Measurements from ENCODE around the gene PDE4D.

PDE4D gene

DNA sequence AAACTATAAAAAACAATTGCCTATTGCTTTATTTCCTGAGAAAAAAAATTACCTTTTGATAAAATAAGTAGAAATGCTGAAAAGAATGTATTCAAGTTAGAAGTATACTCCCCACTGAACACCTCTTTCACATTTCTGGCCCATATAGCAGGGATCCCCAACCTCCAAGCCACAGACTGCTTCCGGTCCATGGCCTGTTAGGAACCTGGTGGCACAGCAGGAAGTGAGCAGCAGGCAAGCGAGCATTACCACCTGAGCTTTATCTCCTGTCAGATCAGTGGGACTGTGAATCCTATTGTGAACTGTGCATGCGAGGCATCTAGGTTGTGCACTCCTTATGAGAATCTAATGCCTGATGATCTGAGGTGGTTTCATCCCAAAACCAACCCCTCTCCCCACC, 746.8 kb downstream of the PDE4D start:
- TF ChIP-seq SIN3A (IDR thresholded peaks at IDR 0.05; ENCODE audit: borderline replicate concordance, insufficient read depth, low read length) (no peak), POLR2AphosphoS5 (IDR thresholded peaks at IDR 0.05; ENCODE audit: low read depth, low read length) (no peak), FOXP2 (optimal IDR thresholded peaks at IDR 0.05; ENCODE audit: borderline replicate concordance, extremely low read depth, extremely low read length, insufficient read depth) (no peak), TAF1 (IDR thresholded peaks at IDR 0.05; ENCODE audit: borderline replicate concordance, insufficient read depth, low read length) (no peak)
- TF ChIP-seq, protein P1, sequence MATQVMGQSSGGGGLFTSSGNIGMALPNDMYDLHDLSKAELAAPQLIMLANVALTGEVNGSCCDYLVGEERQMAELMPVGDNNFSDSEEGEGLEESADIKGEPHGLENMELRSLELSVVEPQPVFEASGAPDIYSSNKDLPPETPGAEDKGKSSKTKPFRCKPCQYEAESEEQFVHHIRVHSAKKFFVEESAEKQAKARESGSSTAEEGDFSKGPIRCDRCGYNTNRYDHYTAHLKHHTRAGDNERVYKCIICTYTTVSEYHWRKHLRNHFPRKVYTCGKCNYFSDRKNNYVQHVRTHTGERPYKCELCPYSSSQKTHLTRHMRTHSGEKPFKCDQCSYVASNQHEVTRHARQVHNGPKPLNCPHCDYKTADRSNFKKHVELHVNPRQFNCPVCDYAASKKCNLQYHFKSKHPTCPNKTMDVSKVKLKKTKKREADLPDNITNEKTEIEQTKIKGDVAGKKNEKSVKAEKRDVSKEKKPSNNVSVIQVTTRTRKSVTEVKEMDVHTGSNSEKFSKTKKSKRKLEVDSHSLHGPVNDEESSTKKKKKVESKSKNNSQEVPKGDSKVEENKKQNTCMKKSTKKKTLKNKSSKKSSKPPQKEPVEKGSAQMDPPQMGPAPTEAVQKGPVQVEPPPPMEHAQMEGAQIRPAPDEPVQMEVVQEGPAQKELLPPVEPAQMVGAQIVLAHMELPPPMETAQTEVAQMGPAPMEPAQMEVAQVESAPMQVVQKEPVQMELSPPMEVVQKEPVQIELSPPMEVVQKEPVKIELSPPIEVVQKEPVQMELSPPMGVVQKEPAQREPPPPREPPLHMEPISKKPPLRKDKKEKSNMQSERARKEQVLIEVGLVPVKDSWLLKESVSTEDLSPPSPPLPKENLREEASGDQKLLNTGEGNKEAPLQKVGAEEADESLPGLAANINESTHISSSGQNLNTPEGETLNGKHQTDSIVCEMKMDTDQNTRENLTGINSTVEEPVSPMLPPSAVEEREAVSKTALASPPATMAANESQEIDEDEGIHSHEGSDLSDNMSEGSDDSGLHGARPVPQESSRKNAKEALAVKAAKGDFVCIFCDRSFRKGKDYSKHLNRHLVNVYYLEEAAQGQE (IDR thresholded peaks at IDR 0.05; ENCODE audit: insufficient read depth in 1 of 2, low read depth in 2 of 2, low read length in 2 of 2), result no peak

DNA sequence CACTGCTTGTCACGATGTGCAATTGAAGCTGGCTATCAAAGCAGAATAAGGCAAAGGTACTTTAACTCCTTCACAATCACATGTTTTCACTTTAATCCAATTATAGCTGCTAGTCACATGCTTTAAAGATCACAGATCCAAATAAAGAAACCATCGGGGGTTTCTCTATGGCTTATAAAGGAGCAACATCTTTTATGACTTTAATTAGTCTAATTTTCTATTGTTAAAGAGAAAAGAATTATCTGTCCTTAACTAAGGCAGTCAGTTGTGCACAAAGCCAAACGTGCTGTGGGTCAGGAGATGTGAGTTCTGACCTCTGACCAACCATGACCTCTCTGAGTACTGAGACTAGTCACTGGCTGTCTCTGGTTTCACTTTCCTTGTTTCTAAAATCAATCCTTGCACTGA, 749.6 kb downstream of the PDE4D start:
- TF ChIP-seq FOXP2 (optimal IDR thresholded peaks at IDR 0.05; ENCODE audit: borderline replicate concordance, extremely low read depth, extremely low read length, insufficient read depth), result no peak
- TF ChIP-seq SIN3A (IDR thresholded peaks at IDR 0.05; ENCODE audit: borderline replicate concordance, insufficient read depth, low read length), result no peak
- TF ChIP-seq, protein P1 (IDR thresholded peaks at IDR 0.05; ENCODE audit: insufficient read depth in 1 of 2, low read depth in 2 of 2, low read length in 2 of 2), result no peak
- no peak for TF ChIP-seq TAF1 (IDR thresholded peaks at IDR 0.05; ENCODE audit: borderline replicate concordance, insufficient read depth, low read length)
- TF ChIP-seq POLR2AphosphoS5 (IDR thresholded peaks at IDR 0.05; ENCODE audit: low read depth, low read length), result no peak

DNA sequence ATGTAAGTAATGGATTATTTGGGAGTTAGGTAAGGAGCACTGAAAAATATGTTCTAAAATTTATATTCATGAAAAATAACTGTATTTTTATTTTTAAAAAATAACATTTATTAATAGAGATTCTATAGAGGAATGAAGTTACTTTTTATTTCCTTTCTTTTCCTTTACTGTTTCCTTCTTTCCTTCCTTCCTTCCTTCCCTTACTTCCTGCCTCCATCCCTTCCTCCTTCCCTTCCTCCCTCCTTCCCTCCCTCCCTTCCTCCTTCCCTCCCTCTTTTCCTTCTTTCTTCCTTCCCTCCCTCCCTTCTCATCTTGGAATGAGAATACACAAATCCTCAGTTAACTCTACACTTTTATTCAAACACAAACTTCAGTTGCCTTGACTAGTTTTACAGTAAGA, 750.6 kb downstream of the PDE4D start:
- TF ChIP-seq TAF1 (IDR thresholded peaks at IDR 0.05; ENCODE audit: borderline replicate concordance, insufficient read depth, low read length) (no peak), FOXP2 (optimal IDR thresholded peaks at IDR 0.05; ENCODE audit: borderline replicate concordance, extremely low read depth, extremely low read length, insufficient read depth) (no peak), SIN3A (IDR thresholded peaks at IDR 0.05; ENCODE audit: borderline replicate concordance, insufficient read depth, low read length) (no peak), POLR2AphosphoS5 (IDR thresholded peaks at IDR 0.05; ENCODE audit: low read depth, low read length) (no peak)
- TF ChIP-seq, protein P1 (IDR thresholded peaks at IDR 0.05; ENCODE audit: insufficient read depth in 1 of 2, low read depth in 2 of 2, low read length in 2 of 2), result no peak

DNA sequence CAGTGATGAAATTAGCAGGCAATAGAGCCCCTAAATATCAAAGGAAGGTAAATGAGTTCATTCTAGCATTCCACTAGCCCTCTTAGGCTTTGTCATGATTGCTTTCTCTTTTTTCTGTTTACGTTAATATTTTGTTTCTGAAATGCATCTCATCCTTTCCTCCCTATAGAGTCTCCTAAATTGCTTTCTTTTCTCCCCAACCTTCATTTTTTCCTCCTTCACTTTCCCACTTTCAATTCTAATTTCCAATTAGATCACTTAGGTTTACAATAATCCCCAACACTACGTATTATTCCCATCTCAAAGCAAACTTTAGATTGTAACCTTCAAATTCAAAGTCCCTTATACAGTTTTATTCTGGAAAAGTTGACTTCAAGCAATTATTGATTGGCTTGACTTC, 751.4 kb downstream of the PDE4D start:
- no peak for TF ChIP-seq SIN3A (IDR thresholded peaks at IDR 0.05; ENCODE audit: borderline replicate concordance, insufficient read depth, low read length)
- no peak for TF ChIP-seq POLR2AphosphoS5 (IDR thresholded peaks at IDR 0.05; ENCODE audit: low read depth, low read length)
- TF ChIP-seq, protein P1 (IDR thresholded peaks at IDR 0.05; ENCODE audit: insufficient read depth in 1 of 2, low read depth in 2 of 2, low read length in 2 of 2), result no peak
- no peak for TF ChIP-seq TAF1 (IDR thresholded peaks at IDR 0.05; ENCODE audit: borderline replicate concordance, insufficient read depth, low read length)
- no peak for TF ChIP-seq FOXP2 (optimal IDR thresholded peaks at IDR 0.05; ENCODE audit: borderline replicate concordance, extremely low read depth, extremely low read length, insufficient read depth)

DNA sequence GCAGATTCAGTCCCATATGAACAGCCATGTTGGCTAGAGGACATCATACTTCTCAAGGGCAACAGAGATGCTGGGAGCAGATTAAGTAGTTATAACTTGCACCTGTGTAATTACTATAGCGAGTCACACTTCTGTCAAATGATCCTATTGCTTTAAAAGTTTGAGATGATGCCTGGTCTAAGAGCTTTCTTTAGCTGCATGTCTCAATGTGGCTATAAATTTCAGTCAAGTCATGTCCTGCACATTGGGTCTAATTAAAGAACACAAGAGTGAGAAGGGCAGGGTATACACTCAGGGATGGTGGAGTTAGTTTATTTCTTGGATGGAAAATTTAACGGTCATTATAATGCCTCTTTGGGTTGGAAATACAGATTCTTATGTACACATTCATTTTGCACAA, 753.4 kb downstream of the PDE4D start:
- TF ChIP-seq, protein P1 (IDR thresholded peaks at IDR 0.05; ENCODE audit: insufficient read depth in 1 of 2, low read depth in 2 of 2, low read length in 2 of 2), result no peak
- TF ChIP-seq SIN3A (IDR thresholded peaks at IDR 0.05; ENCODE audit: borderline replicate concordance, insufficient read depth, low read length), result no peak
- no peak for TF ChIP-seq TAF1 (IDR thresholded peaks at IDR 0.05; ENCODE audit: borderline replicate concordance, insufficient read depth, low read length)
- no peak for TF ChIP-seq POLR2AphosphoS5 (IDR thresholded peaks at IDR 0.05; ENCODE audit: low read depth, low read length)
- no peak for TF ChIP-seq FOXP2 (optimal IDR thresholded peaks at IDR 0.05; ENCODE audit: borderline replicate concordance, extremely low read depth, extremely low read length, insufficient read depth)
